Upper lobe of right lung (tissue), 1 donor: ENCODE data around the gene CPLANE1. TPM values are rescaled to one million over a fixed set of nuclear protein-coding genes. Genes with fewer than 3 reads are reported as not detected.

Experiments used
- ATAC-seq: fragments of 200-7000 bp; cut with Tn5 transposase; one replicate; pipeline ENCODE4 v1.9.1; 2020; ENCODE audit warnings: mild to moderate bottlenecking, moderate library complexity
- DNase-seq: peaks from one replicate; pipeline ENCODE4 v3.0.0-alpha.2; 2020
- H3K27ac ChIP-seq: fragments of 200-600 bp; one replicate; pipeline ENCODE4 v1.8.0; 2022
- H3K27me3 ChIP-seq: fragments of 200-600 bp; one replicate; pipeline ENCODE4 v1.8.0; 2022; ENCODE audit warnings: mild to moderate bottlenecking
- H3K36me3 ChIP-seq: fragments of 200-600 bp; one replicate; pipeline ENCODE4 v1.8.0; 2022
- H3K4me1 ChIP-seq: fragments of 200-600 bp; one replicate; pipeline ENCODE4 v1.8.0; 2022
- H3K4me3 ChIP-seq: fragments of 200-600 bp; one replicate; pipeline ENCODE4 v1.8.0; 2022; ENCODE audit warnings: mild to moderate bottlenecking
- H3K9me3 ChIP-seq: fragments of 200-600 bp; one replicate; pipeline ENCODE4 v1.8.0; 2022
- intact Hi-C: fragments of 100-400 bp; cut with DNase I; formaldehyde crosslinking; loops from one replicate; pipeline ENCODE4 v1.11.0; 2022
- total RNA-seq: library from RNA; stranded (reverse); fragmentation: NEBNext Ultra II Directional; extraction: Animal tissue kit (Norgen Biotek cat#: 25700); gene quantifications from one replicate; pipeline ENCODE4 v1.2.1, GENCODE V29; 2021
- TF ChIP-seq, protein P1 (sequence below): fragments of 200-600 bp; IDR thresholded peaks from one replicate; pipeline ENCODE4 v1.8.0; 2022; ENCODE audit warnings: antibody characterized with exemption
- donor health status: DM: no; HTN: yes; CAD: no; lungs with severe emphysema.

CPLANE1 gene
- total RNA-seq, 1 donor from 2014 or later, result 18.7 TPM

DNA sequence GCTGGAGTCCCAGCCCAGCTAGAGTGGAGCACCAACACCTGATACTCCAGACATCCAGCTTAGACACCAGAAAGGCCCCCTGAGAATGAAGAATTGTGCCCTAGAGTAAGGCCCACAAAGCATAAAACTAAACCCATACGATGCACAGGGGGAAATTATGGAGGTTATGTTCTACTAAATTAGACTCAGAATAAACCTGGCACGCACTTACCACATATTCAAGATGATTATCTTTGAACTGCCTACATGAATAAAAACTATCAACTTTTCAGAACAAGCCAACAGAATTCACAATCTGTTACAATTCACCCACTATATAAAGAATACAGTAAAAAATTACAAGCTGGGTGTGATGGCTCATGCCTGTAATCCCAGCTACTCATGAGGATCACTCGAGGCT, 168.5 kb downstream of the CPLANE1 start:
- intact Hi-C loops, result no loop called here
- TF ChIP-seq, protein P1, sequence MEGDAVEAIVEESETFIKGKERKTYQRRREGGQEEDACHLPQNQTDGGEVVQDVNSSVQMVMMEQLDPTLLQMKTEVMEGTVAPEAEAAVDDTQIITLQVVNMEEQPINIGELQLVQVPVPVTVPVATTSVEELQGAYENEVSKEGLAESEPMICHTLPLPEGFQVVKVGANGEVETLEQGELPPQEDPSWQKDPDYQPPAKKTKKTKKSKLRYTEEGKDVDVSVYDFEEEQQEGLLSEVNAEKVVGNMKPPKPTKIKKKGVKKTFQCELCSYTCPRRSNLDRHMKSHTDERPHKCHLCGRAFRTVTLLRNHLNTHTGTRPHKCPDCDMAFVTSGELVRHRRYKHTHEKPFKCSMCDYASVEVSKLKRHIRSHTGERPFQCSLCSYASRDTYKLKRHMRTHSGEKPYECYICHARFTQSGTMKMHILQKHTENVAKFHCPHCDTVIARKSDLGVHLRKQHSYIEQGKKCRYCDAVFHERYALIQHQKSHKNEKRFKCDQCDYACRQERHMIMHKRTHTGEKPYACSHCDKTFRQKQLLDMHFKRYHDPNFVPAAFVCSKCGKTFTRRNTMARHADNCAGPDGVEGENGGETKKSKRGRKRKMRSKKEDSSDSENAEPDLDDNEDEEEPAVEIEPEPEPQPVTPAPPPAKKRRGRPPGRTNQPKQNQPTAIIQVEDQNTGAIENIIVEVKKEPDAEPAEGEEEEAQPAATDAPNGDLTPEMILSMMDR, result no peak
- Histone ChIP-seq H3K36me3 (peaks cover 24% of the 10 kb centered on the region), H3K27ac (no peak overlapping the region), H3K4me1 (no peaks in the 10 kb centered on the region), H3K4me3 (no peak overlapping the region), H3K9me3 (no peaks in the 10 kb centered on the region), H3K27me3 (no peaks in the 10 kb centered on the region)
- DNase-seq (no peak), ATAC-seq (no peak)

DNA sequence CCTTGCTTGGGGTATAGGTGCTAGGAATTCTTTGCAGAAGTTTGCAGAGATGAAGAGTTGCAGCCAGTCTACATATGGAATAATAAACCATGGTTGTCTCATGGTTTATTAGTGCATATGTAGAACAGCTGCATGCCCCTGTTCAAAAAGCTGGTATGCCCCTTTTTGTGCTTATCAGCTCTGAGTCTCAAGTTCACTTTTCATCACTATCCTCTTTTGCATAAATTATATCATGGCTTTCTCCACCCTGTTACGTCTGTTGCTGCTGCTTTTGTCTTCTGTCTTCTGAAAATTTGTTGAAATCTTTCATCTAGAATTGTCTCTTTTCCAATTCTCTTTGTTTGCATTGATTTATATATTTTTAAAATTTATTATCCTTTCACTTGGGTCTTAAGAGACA, 172.0 kb downstream of the CPLANE1 start:
- DNase-seq, result no peak
- H3K4me3 ChIP-seq, result no peak overlapping the region
- no peaks in the 10 kb centered on the region for H3K27me3 ChIP-seq
- H3K36me3 ChIP-seq, result peaks cover 17% of the 10 kb centered on the region
- TF ChIP-seq, protein P1, result no peak
- H3K27ac ChIP-seq, result no peak overlapping the region
- intact Hi-C loops, result no loop called here
- no peak for ATAC-seq
- no peaks in the 10 kb centered on the region for H3K9me3 ChIP-seq
- H3K4me1 ChIP-seq, result no peaks in the 10 kb centered on the region

DNA sequence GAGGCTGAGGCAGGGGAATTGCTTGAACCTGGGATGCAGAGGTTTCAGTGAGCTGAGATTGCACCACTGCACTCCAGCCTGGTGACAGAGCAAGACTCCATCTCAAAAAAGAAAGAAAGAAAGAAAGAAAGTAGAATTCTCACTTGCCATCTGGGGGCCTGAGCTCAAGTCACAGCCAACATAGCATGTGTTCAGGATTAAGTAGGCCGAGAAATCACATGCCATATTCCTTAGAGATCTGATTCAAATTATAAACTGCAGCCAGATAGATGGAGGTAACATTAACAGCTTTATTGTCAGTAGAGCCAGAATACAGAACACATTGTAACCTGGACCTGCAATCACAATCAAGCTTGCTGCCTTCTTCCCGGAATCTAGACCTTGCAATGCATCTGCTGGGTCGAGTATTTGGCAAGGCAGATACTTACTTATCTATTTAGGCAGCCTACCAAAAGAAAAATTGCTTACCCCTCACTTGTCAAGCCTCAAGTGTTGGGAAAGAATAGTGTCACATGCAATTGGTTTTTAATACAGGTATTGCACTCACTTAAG, 173.7 kb downstream of the CPLANE1 start:
- Histone ChIP-seq H3K27me3 (no peaks in the 10 kb centered on the region), H3K4me1 (no peaks in the 10 kb centered on the region), H3K4me3 (no peak overlapping the region), H3K27ac (no peak overlapping the region), H3K36me3 (peaks cover 17% of the 10 kb centered on the region), H3K9me3 (no peaks in the 10 kb centered on the region)
- ATAC-seq (no peak), DNase-seq (no peak)
- intact Hi-C loops, result no loop called here
- TF ChIP-seq, protein P1, result no peak

DNA sequence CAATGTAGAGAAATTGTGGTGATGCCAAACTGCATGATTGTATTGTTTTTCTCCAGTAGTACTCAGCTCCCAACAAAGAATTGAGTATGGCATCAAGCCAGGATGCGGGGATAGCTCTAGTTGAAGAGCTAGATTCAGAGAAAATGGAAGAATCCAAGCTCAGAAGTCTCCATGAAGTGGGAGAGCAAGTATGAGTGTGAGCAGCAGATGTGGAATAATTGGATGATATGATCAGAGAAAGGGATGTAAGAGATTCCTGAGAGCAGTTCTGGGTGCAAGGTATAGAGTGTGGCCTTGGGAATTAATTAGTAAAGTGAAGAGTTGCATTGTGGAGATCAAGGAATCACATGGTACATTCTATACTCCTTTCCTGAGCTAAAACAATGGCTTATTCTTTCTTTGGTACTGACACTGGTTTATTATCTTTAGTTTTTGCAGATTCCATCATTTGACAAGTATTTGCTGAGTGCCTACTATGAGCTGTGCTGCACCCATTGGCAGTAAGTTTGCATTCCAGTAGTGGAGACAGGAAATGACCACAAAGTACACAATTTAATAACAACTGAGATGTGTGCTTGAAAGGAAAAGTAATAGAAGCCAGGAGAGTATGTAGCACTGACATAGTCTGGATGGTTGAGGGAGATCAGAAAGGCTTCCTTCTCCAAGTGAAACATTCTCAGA, 177.1 kb downstream of the CPLANE1 start:
- DNase-seq, result no peak
- Histone ChIP-seq H3K36me3 (no peaks in the 10 kb centered on the region), H3K27ac (no peak overlapping the region), H3K27me3 (no peaks in the 10 kb centered on the region), H3K9me3 (no peaks in the 10 kb centered on the region), H3K4me3 (no peak overlapping the region), H3K4me1 (no peaks in the 10 kb centered on the region)
- ATAC-seq, result peak; percentile 49
- TF ChIP-seq, protein P1, result no peak
- intact Hi-C loops, result no loop called here

DNA sequence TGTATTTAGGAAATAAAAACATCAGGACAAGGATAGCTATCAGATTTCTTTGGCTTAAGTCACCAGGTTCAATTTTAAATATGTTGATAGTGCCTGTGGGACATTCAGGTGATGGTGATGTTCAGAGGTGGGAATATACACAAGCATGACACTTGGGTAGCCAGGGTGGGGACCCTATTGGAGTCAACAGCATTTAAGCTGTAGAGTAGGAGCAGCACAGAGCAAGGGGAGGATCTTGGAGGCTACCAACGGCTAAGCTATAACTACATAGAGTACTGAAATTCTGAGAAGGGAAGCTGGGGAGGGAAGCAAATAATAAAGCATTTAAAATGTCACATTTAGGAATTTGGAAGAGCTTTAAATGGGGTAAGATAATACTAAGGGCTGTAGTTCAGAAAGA, 177.7 kb downstream of the CPLANE1 start:
- TF ChIP-seq, protein P1, result no peak
- Histone ChIP-seq H3K4me1 (no peaks in the 10 kb centered on the region), H3K27me3 (no peaks in the 10 kb centered on the region), H3K36me3 (peaks cover 4% of the 10 kb centered on the region), H3K4me3 (no peak overlapping the region), H3K9me3 (no peaks in the 10 kb centered on the region), H3K27ac (no peak overlapping the region)
- DNase-seq (no peak), ATAC-seq (no peak)
- intact Hi-C loops, result no loop called here
